Panc1 (cell line): ENCODE measurements around the gene THEMIS2.

ENCODE experiments used
- CTCF ChIP-seq: fragments of 450-650 bp; IDR thresholded peaks from 2 replicates; pipeline ENCODE4 v1.5.1; 2017; ENCODE audit warnings: mild to moderate bottlenecking
- POLR2AphosphoS5 ChIP-seq: IDR thresholded peaks from 2 replicates; pipeline ENCODE4 v1.6.1; 2012; ENCODE audit warnings: mild to moderate bottlenecking, low read depth, low read length, moderate library complexity

DNA sequence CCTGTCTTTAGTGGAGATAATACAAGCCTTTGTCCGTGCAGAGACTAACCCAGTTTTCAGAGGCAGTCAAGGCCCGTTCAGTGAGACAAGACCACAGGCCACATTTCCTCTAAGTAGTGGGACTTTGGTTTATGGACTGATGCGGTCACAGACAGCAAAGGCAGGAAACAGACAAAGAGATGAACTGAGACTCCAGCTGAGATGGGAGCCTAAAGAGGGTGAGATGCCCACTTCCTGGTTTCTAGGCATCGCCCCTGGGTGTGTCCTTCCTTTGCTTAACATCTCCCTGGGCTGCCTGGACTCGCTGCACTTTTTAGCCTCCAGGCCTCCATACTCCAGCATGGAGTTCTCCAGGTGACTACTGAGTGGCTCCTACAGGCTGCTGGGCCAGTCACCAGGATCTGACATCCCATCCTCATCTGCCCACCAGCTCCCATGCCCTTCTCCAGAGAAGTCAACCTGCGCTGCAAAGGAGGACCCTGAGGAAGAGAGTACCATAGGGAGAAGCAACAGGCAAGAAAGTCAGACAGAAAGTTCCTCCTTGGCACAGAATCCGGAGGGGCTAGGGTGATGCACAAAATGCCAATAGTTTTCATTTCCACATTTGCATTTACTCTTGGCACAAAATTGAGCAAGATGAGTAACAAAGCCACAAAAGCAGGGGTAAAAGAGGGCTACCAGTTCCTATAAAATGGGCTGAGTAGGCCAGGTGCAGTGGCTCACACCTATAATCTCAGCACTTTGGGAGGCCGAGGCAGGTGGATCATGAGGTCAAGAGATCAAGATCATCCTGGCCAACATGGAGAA, 15.1 kb downstream of the THEMIS2 start:
- no peak for TF ChIP-seq CTCF
- TF ChIP-seq POLR2AphosphoS5 = no peak
